ENCODE data around the gene BRD1.

- no peak for TF ChIP-seq TAF1 (IDR thresholded peaks at IDR 0.05; ENCODE audit: low read depth, low read length)
- no peak for TF ChIP-seq POLR2A (IDR thresholded peaks at IDR 0.05; ENCODE audit: low read depth, low read length)
- no peak for TF ChIP-seq POLR2AphosphoS5 (IDR thresholded peaks at IDR 0.05; ENCODE audit: low read depth, low read length)
- TF ChIP-seq SPI1 (IDR thresholded peaks at IDR 0.05; ENCODE audit: low read depth, low read length): no peak
- TF ChIP-seq PAX5 (IDR thresholded peaks at IDR 0.05; ENCODE audit: insufficient read depth, low read length, severe bottlenecking): no peak
These were observed 46.9 kb downstream of the BRD1 start for GRCh38 chr22:49780698-49781288.
